Measurements from ENCODE around the gene NSFL1C. TPM values are rescaled to one million over a fixed set of nuclear protein-coding genes. Genes with fewer than 3 reads are reported as not detected.

The NSFL1C gene
- total RNA-seq, 4 donors from 2014 or later, result 14.7 to 51.2 (median 48.8) TPM

- Histone ChIP-seq H3K36me3 (no peaks in the 10 kb centered on the region), H3K9me3 (no peaks in the 10 kb centered on the region), H3K27me3 (no peaks in the 10 kb centered on the region), H3K27ac (no peak overlapping the region), H3K4me3 (no peak overlapping the region), H3K4me1 (peaks cover 0 to 11% (median 3%) of the 10 kb centered on the region in 4 donors)
- no peak for DNase-seq
- no peak for TF ChIP-seq EP300 (IDR thresholded peaks at IDR 0.05; ENCODE audit: low read depth)
- no peak for TF ChIP-seq POLR2AphosphoS5 (IDR thresholded peaks at IDR 0.05)
- no peak for TF ChIP-seq CTCF (IDR thresholded peaks at IDR 0.05)
- TF ChIP-seq POLR2A (IDR thresholded peaks at IDR 0.05), result no peak
- WGBS, 2 donors (ENCODE audit: low coverage in 1 of 2), result 46 to 75% methylated on average over 1 of the region's 1 CpG
- in situ Hi-C loops (cut with MboI; ENCODE audit: low pct_ligation_motif_present in 1 of 4, low pct_unique_long_range_greater_than_20kb in 1 of 4, low sequenced_read_pairs in 3 of 4) (loop anchor here in 3 of 4 donors (5.0 to 10.0 kb wide), 2 partner anchors 114 to 116 kb away; no protein-coding TSS in a partner anchor), intact Hi-C loops (cut with DNase I; ENCODE audit: low total_unique reads) (no loop called here)
Observed at GRCh38 chr20:1431158-1431557, 35.5 kb downstream of the NSFL1C start.

GRCh38 chr20:1430004-1430451 is 36.6 kb downstream of the NSFL1C start:
- WGBS, 2 donors (ENCODE audit: low coverage in 1 of 2), result 80% methylated on average over 1 of the region's 1 CpG; no CpG with 5 or more reads in 1 of the 2 donors
- Histone ChIP-seq H3K4me1 (peaks cover 0 to 8% (median 3%) of the 10 kb centered on the region in 4 donors), H3K36me3 (no peaks in the 10 kb centered on the region), H3K4me3 (no peak overlapping the region), H3K9me3 (no peaks in the 10 kb centered on the region), H3K27ac (peak overlapping the region in 3 of 4 donors; percentile 23 to 58 (median 41)), H3K27me3 (no peaks in the 10 kb centered on the region)
- TF ChIP-seq POLR2AphosphoS5 (IDR thresholded peaks at IDR 0.05) (no peak), POLR2A (IDR thresholded peaks at IDR 0.05) (no peak), CTCF (IDR thresholded peaks at IDR 0.05) (no peak), EP300 (IDR thresholded peaks at IDR 0.05; ENCODE audit: low read depth) (no peak)
- no peak for DNase-seq
- in situ Hi-C loops (cut with MboI; ENCODE audit: low pct_ligation_motif_present in 1 of 4, low pct_unique_long_range_greater_than_20kb in 1 of 4, low sequenced_read_pairs in 3 of 4), result loop anchor here in 3 of 4 donors (5.0 to 10.0 kb wide), 2 partner anchors 113 to 115 kb away; no protein-coding TSS in a partner anchor
- intact Hi-C loops (cut with DNase I; ENCODE audit: low total_unique reads), result no loop called here

DNA sequence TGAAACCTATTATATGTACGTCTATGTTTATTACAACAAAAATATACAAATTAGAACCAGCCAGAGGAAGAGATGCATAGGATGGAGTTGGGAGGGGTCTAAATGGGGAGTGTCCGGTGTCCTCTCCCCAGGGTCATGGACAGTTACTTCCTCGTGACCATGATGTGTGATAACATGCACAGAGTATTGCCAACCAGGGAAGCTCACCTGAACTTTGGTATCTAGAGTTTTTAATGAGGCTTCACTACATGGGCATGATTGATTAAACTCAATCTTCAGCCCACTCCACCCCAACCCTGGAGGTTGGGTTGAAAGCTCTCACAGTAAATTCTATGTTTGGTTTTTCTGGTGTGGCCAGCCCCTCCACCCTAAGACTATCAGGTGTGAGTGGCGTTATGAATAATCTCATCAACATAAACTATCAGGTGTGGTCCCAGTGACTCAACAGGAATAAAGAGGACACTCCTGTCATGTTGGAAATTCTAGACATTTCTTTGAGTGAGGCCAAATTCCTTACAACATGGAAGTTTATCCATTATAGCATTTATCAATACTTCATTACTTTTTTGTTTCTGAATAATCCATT is 37.4 kb downstream of the NSFL1C start:
- TF ChIP-seq EP300 (IDR thresholded peaks at IDR 0.05; ENCODE audit: low read depth) (no peak), POLR2A (IDR thresholded peaks at IDR 0.05) (no peak), POLR2AphosphoS5 (IDR thresholded peaks at IDR 0.05) (no peak), CTCF (IDR thresholded peaks at IDR 0.05) (no peak)
- Histone ChIP-seq H3K27ac (peak overlapping the region in 3 of 4 donors; percentile 23 to 58 (median 41)), H3K9me3 (no peaks in the 10 kb centered on the region), H3K27me3 (no peaks in the 10 kb centered on the region), H3K36me3 (no peaks in the 10 kb centered on the region), H3K4me3 (no peak overlapping the region), H3K4me1 (peaks cover 0 to 6% (median 1%) of the 10 kb centered on the region in 4 donors)
- WGBS, 2 donors (ENCODE audit: low coverage in 1 of 2), result 86 to 100% methylated on average over 1 to 4 of the region's 4 CpGs
- DNase-seq, result peak; percentile 21
- in situ Hi-C loops (cut with MboI; ENCODE audit: low pct_ligation_motif_present in 1 of 4, low pct_unique_long_range_greater_than_20kb in 1 of 4, low sequenced_read_pairs in 3 of 4), result no loop called here
- intact Hi-C loops (cut with DNase I; ENCODE audit: low total_unique reads), result no loop called here

DNA sequence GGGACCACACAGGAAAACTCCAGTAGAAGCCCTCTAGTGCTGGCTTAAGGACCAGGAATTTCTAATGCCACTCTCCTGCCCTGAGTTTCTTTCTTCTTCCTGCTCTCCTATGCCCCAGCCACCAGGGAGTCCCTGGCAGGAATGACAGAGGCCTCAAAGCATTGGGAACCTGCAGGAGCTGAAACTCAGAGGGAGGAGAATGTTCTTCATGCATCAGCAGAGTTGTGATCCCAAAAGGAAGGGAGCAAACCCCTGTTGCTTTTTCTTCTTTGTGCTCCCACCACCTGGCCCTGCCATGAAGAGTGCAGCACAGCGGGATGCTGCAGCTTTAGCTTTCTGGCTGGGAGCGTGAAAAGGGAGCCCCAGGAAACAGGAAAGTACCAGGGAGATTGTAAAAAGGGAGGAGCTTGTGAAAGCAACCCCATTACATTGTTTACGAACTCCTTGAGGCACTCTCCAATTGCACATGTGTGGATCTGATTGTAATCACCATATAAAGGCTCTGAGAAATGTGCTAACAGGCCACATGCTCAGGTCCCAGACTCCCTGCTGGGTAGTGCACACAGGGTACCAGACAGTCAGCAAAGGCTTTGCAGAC is 39.1 kb downstream of the NSFL1C start:
- TF ChIP-seq EP300 (IDR thresholded peaks at IDR 0.05; ENCODE audit: low read depth) (no peak), POLR2A (IDR thresholded peaks at IDR 0.05) (no peak), POLR2AphosphoS5 (IDR thresholded peaks at IDR 0.05) (no peak), CTCF (IDR thresholded peaks at IDR 0.05) (no peak)
- no peak for DNase-seq
- in situ Hi-C loops (cut with MboI; ENCODE audit: low pct_ligation_motif_present in 1 of 4, low pct_unique_long_range_greater_than_20kb in 1 of 4, low sequenced_read_pairs in 3 of 4) (no loop called here), intact Hi-C loops (cut with DNase I; ENCODE audit: low total_unique reads) (no loop called here)
- Histone ChIP-seq H3K4me1 (peaks cover 0 to 9% (median 3%) of the 10 kb centered on the region in 4 donors), H3K27me3 (no peaks in the 10 kb centered on the region), H3K27ac (peak overlapping the region in 2 of 4 donors; percentile 17 to 23), H3K4me3 (no peak overlapping the region), H3K9me3 (no peaks in the 10 kb centered on the region), H3K36me3 (no peaks in the 10 kb centered on the region)
- 36 to 58% methylated on average over 2 to 3 of the region's 3 CpGs for WGBS, 2 donors (ENCODE audit: low coverage in 1 of 2)
